GM12878 (cell line): ENCODE measurements around the gene NXN. TPM values are rescaled to one million over a fixed set of nuclear protein-coding genes. Genes with fewer than 3 reads are reported as not detected.

Source experiments
- ATAC-seq: fragments of 200-7000 bp; cut with Tn5 transposase; 3 replicates; pipeline ENCODE4 v1.9.1; 2020; ENCODE audit warnings: mild to moderate bottlenecking, moderate library complexity
- BruUV-seq: library from RNA; stranded (reverse); fragments of 400-500 nt; replicated peaks from 2 replicates; lab custom pipeline; 2021; lab: Mats Ljungman, UMichigan
- CTCF ChIA-PET: fragments of 300-600 bp; sonication (Branson Sonifier 250); formaldehyde crosslinking; extraction: SDS; loops from one replicate; lab custom pipeline; 2021; ENCODE audit warnings: inconsistent platforms; lab: Yijun Ruan, JAX
- POLR2A ChIA-PET: fragments of 350-600 bp; formaldehyde crosslinking; extraction: SDS; loops from one replicate; lab custom pipeline; 2021; ENCODE audit warnings: inconsistent platforms; lab: Charles Lee
- RAD21 ChIA-PET: fragments of 300-600 bp; sonication (Branson Sonifier 250); formaldehyde crosslinking; loops from one replicate; lab custom pipeline; 2023; ENCODE audit warnings: antibody characterized with exemption; ENCODE audit not compliant: unreplicated experiment; lab: Charles Lee
- SMC1A ChIA-PET: fragments of 300-600 bp; sonication (Branson Sonifier 250); formaldehyde crosslinking; loops from one replicate; lab custom pipeline; 2023; ENCODE audit not compliant: unreplicated experiment, uncharacterized antibody; lab: Charles Lee
- DNase-seq: peaks from one replicate; pipeline ENCODE4 v3.0.0-alpha.2; 2011; ENCODE audit warnings: low read depth, low spot score
- FAIRE-seq: peaks from 3 replicates; lab custom pipeline; 2011; peaks lifted over from hg19 to GRCh38; lab: Jason Lieb, UNC
- H2AFZ ChIP-seq: 2 replicates; pipeline ENCODE4 v1.6.0; 2011; ENCODE audit warnings: low read depth, low read length, control low read depth; ENCODE audit not compliant: control insufficient read depth
- H3K27ac ChIP-seq: 2 replicates; pipeline ENCODE4 v1.5.1; 2011; ENCODE audit warnings: control low read depth; ENCODE audit not compliant: control insufficient read depth, insufficient read depth
- H3K27me3 ChIP-seq, 2 experiments: replicated peaks in 1 of 2; 2 replicates each; pipeline versions ENCODE4 v1.6.0 to v1.6.1; 2011; ENCODE audit warnings: low read length in 1 of 2; ENCODE audit not compliant: control insufficient read depth in 2 of 2, insufficient read depth in 2 of 2
- H3K36me3 ChIP-seq, 2 experiments: 2 replicates each; pipeline ENCODE4 v1.5.1; 2011; ENCODE audit warnings: low read length in 1 of 2; ENCODE audit not compliant: control insufficient read depth in 2 of 2, insufficient read depth in 2 of 2
- H3K4me1 ChIP-seq: 2 replicates; pipeline ENCODE4 v1.6.1; 2011; ENCODE audit warnings: mild to moderate bottlenecking, low read length, moderate library complexity, mixed read lengths; ENCODE audit not compliant: control insufficient read depth, insufficient read depth
- H3K4me2 ChIP-seq: 2 replicates; pipeline ENCODE4 v1.6.0; 2011; ENCODE audit warnings: control low read depth; ENCODE audit not compliant: control insufficient read depth, insufficient read depth
- H3K4me3 ChIP-seq: fragments of 200-600 bp; sonication (generic); 2 replicates; pipeline ENCODE4 v1.5.1; 2016
- H3K79me2 ChIP-seq: 2 replicates; pipeline ENCODE4 v1.6.0; 2011; ENCODE audit warnings: low read length; ENCODE audit not compliant: control insufficient read depth, insufficient read depth
- H3K9ac ChIP-seq: 2 replicates; pipeline ENCODE4 v1.8.0; 2011; ENCODE audit warnings: low read length, control low read depth, mixed read lengths; ENCODE audit not compliant: control insufficient read depth, insufficient read depth
- H3K9me3 ChIP-seq: replicated peaks from 3 replicates; pipeline ENCODE4 v1.5.1; 2011; ENCODE audit warnings: mild to moderate bottlenecking, low read length; ENCODE audit not compliant: control insufficient read depth, insufficient read depth
- H4K20me1 ChIP-seq: 2 replicates; pipeline ENCODE4 v1.6.0; 2011; ENCODE audit not compliant: control insufficient read depth, insufficient read depth
- CREB1 ChIP-seq: IDR thresholded peaks from 2 replicates; pipeline ENCODE4 v1.6.1; 2012; ENCODE audit warnings: low read depth, mild to moderate bottlenecking, inconsistent platforms
- FOS ChIP-seq: IDR thresholded peaks from 3 replicates; pipeline ENCODE4 v1.6.1; 2011; ENCODE audit warnings: borderline replicate concordance; ENCODE audit not compliant: insufficient read length; ENCODE audit errors: extremely low read depth
- HCFC1 ChIP-seq: fragments of 150-350 bp; IDR thresholded peaks from 2 replicates; pipeline ENCODE4 v1.6.1; 2014; ENCODE audit warnings: low read length
- HSF1 ChIP-seq: fragments of 150-350 bp; IDR thresholded peaks from 2 replicates; pipeline ENCODE4 v1.6.1; 2014; ENCODE audit warnings: mild to moderate bottlenecking, low read depth, low read length
- IRF4 ChIP-seq: IDR thresholded peaks from 2 replicates; pipeline ENCODE4 v1.6.1; 2011; ENCODE audit warnings: low read depth, low read length
- MEF2B ChIP-seq: fragments of 450-650 bp; IDR thresholded peaks from 2 replicates; pipeline ENCODE4 v1.6.1; 2018; ENCODE audit warnings: mild to moderate bottlenecking, moderate library complexity; ENCODE audit not compliant: partially characterized antibody, poor library complexity, severe bottlenecking
- MTA2 ChIP-seq: fragments of 450-650 bp; IDR thresholded peaks from 2 replicates; pipeline ENCODE4 v1.6.1; 2016; ENCODE audit warnings: low read depth, mild to moderate bottlenecking, moderate library complexity
- PBX3 ChIP-seq: IDR thresholded peaks from 2 replicates; pipeline ENCODE4 v1.6.1; 2011; ENCODE audit warnings: mild to moderate bottlenecking, low read depth, low read length, moderate library complexity; ENCODE audit not compliant: insufficient replicate concordance
- POLR2AphosphoS2 ChIP-seq: IDR thresholded peaks from 2 replicates; pipeline ENCODE4 v1.6.1; 2011; ENCODE audit warnings: low read depth, mild to moderate bottlenecking, low read length, improper control_type of control experiment, moderate library complexity
- RB1 ChIP-seq: fragments of 450-650 bp; formaldehyde crosslinking; IDR thresholded peaks from 2 replicates; pipeline ENCODE4 v1.6.1; 2017; ENCODE audit warnings: mild to moderate bottlenecking, borderline replicate concordance
- RCOR1 ChIP-seq: conservative IDR thresholded peaks from 2 replicates; pipeline ENCODE4 v1.6.1; 2012; ENCODE audit warnings: low read depth, low read length, improper control_type of control experiment
- WGBS: methylation state at CpG from one replicate; pipeline ENCODE4 v1.1.6; 2016; ENCODE audit warnings: low lambda C conversion rate; ENCODE audit not compliant: insufficient replicate concordance, insufficient coverage; ENCODE audit errors: missing lambda C conversion rate; 5-methylcytosine and 5-hydroxymethylcytosine counted together
- in situ Hi-C: fragments of 300-500 bp; cut with MboI; formaldehyde crosslinking; loops from 9 replicates; pipeline ENCODE4 v1.14.3; 2018; ENCODE audit warnings: mixed read lengths
- intact Hi-C: fragments of 100-400 bp; cut with micrococcal nuclease; formaldehyde crosslinking; loops from one replicate; pipeline ENCODE4 v1.14.2; 2022; ENCODE audit not compliant: unreplicated experiment
- polyA plus RNA-seq, 11 experiments: library from polyadenylated mRNA; depleted of rRNA in 4 of 11; unstranded in 6 of 11; stranded (reverse) in 5 of 11; fragments of >200 nt; fragmentation: Nextera tagmentation in 4 of 11; fragmentation: Illumina TruSeq in 1 of 11; extraction: Ambion mirVana in 4 of 11; extraction: Trizol in 1 of 11; gene quantifications; 1 replicate in 1 of 11; 2 replicates in 10 of 11; pipeline versions ENCODE4 v1.2.1 to v1.2.3, GENCODE V29; 2011 to 2016; ENCODE audit warnings: inconsistent platforms in 2 of 11, missing spikeins in 2 of 11, low read depth in 1 of 11
- total RNA-seq, 4 experiments: library from RNA; depleted of rRNA in 3 of 4; stranded (reverse); fragments of >200 nt in 3 of 4; fragmentation: Illumina TruSeq in 1 of 4; extraction: Trizol in 1 of 4; gene quantifications; 2 replicates each; pipeline versions ENCODE4 v1.2.1 to v1.2.3, GENCODE V29; 2013 to 2021

The NXN gene
- total and polyA plus RNA-seq, 10 of the 15 experiments (the other 5 are each of a cell fraction or from before 2014, with no cell fraction given) = 0.04 to 1.2 (median 0.30) TPM

GRCh38 chr17:830950-831349 lies 148.6 kb downstream of the NXN start:
- POLR2A ChIA-PET = no interaction called here
- no peak overlapping the region for H3K9ac ChIP-seq
- WGBS = 46% methylated on average over 5 of the region's 7 CpGs
- H3K27me3 ChIP-seq = no peaks in the 10 kb centered on the region
- no TSS peak for BruUV-seq
- RAD21 ChIA-PET = no interaction called here
- no peak overlapping the region for H3K27ac ChIP-seq
- CTCF ChIA-PET = no interaction called here
- intact Hi-C loops (no loop called here), in situ Hi-C loops (no loop called here)
- DNase-seq (no peak), FAIRE-seq (no peak), ATAC-seq (no peak)
- no peaks in the 10 kb centered on the region for H3K4me1 ChIP-seq
- no peaks in the 10 kb centered on the region for H3K36me3 ChIP-seq
- no peaks in the 10 kb centered on the region for H4K20me1 ChIP-seq
- no peak overlapping the region for H3K4me3 ChIP-seq
- TF ChIP-seq MEF2B (no peak), RCOR1 (no peak), MTA2 (no peak), CREB1 (no peak), POLR2AphosphoS2 (no peak), PBX3 (no peak), HSF1 (no peak), RB1 (no peak), HCFC1 (no peak), IRF4 (no peak), FOS (no peak)
- no peak overlapping the region for H3K4me2 ChIP-seq
- H3K9me3 ChIP-seq = no peaks in the 10 kb centered on the region; the same call in 2 of the 3 replicates
- SMC1A ChIA-PET = no interaction called here
- H3K79me2 ChIP-seq = no peaks in the 10 kb centered on the region
- no peak overlapping the region for H2AFZ ChIP-seq
